T1000 (cell line): ENCODE measurements around the gene NGB.

Experiments
- DNase-seq: peaks from one replicate; lab custom pipeline; 2025; ENCODE audit warnings: mixed read lengths; lab: John Stamatoyannopoulos, UW

The NGB gene

DNA sequence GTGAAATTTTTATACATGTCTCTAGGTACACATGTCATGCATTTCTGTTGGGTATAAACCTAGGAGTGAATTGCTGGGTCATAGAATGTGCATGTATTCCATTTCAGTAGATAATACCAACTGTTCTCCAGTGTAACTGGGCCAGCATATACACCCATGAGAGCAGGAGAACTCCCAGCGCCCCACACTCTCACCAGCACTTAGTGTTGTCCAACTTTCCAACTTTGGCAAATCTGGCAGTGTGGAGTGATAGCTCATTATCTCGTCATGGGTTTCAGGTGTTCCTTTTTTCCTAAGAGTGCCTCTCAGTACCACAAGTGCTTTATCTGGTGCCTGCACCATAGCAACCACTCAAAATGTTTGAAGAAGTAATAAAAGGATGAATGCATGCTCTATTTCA, 40.1 kb downstream of the NGB start:
- DNase-seq, result no peak

DNA sequence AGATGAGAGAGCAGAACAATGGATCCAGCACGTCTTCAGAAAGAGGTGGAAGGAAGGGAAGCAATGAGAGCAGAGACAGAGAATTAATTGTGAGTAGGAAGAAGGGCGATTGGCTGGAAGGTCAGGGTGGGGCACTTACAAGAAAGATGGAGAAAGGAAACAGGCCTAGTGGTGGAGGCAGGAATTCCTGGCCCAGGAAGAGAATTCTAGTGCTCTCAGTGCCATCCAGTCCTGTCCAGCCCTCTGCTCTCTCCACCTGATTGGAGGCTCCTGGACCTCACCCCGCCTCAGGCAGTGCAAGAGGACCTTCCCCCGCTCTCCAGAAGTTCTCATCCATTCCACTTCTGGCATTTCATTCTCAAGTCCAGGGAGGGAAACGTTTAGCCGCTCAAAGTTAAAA, 43.0 kb downstream of the NGB start:
- DNase-seq, result no peak

DNA sequence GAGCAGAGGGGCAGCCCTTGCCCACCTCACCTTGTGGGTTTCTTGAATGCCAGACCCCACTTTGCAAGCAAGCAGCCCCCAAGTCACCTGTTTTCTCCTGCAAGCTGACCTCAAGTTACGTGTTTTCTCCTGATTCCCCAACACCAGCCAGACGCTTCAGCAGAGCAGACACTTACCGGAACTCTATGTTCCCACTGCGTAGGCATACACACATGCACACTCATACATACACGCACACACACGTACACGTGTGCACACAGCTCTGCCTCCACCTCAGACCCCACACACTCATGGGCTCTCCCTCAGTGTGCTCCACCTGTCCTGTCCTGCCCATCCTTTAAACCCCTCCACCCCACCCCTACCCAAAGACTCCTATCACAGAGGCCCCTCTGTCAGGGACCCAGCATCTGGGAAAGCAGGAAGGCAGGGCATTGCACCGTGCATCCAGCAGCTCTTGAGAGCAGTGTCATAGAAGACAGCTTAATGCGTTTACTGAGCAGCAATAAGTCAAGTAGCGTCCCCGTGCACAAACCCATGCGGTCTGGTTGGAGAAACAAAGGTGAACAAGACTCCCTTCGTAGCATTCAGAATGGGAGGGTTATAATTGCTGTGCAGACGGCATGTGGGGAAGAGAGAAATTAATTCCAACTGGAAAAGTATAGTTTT, 45.0 kb downstream of the NGB start:
- DNase-seq, result no peak

DNA sequence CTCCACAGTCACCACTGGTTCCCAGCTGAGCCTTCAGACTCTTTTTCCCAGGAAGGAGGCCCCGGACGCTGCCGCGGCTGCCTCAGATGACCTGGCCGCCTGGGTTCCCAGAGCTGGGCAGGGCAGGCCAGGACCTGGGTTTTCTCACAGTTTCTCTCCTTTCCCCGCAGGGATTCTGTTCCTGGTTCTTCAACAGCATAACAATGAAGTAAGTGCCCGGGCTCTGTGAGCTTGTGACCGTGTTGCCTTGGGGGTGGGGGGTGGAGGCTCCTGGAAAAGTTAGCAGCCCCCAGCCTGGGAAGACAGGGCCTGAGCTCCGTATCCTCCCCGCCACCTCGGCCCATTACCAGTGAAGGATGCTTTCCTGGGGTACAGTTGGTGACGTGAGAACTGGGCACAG, 45.8 kb downstream of the NGB start:
- DNase-seq, result no peak

DNA sequence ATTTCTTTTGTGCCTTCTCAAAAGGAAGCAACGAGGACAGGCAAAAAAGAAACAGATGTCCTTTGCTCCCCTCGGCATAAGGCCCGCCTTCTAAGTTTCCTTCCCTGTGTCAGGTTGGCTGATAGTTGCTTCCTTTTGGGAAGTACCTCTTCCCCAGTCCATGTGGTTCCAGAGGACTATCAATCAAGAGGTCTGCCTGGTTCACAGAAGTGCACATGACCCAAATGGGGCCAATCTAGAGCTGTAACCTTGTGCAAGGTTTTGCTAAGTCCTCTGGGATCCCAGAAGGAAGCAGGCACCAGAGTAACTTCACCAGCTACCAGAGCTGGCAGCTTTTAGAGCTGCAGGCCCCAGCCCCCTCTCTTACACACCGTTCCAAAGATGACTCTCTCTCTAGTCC, 46.8 kb downstream of the NGB start:
- DNase-seq, result no peak

DNA sequence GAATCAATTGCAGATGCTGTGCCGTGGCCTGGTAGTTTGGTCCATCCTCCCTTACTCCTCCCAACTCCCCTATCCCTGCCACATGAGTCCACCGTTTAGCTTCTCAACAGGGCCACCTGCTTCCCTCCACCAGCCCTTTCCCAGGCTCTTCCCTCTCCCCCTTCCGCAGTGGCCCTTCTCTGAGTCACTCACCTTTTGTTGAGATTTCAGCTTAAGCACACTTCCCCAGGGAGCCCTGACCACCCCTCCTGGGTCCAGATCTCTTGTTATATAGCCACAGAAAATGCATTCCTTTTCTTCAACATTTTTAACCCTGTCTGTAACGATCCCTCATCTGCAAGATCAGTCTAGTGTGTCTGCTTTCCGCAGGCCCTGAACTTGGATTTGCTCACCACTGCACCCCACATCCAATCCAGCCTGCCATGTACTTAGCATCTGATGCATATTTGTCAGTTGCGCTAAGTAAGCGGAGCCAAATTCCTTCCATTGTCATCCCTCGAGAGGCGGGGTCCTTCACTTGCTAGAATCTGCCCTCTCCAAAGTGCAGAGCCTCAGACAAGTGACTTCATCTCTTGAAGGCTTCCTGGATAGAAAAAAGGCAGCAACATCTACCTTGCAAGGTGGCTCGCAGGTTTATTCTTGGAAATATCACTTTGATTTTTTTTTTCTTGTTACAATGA, 48.3 kb downstream of the NGB start:
- DNase-seq, result no peak

DNA sequence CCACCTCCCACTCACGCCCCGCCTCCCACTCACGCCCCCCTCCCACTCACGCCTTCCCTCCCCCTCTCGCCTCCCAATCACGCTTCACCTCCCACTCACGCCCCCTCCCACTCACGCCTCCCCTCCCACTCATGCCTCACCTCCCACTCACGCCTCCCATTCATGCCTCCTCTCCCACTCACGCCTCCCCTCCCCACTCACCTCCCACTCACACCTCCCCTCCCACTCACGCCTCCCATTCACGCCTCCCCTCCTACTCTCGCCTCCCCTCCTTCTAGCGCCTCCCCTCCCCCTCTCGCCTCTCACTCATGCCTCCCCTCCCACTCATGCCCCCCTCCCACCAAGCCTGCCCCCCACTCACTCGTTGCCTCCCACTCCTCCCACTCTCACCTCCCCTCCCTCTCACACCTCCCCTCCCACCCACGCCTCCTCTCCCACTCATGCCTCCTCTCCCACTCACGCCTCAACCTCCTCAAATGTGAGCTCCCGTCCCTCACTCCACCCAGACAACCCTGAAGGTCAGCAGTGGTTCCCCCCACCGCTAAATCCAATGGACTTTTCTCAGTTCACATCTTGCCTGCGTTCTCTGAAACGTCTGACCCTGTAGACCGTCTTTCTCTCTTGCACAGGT, 49.6 kb downstream of the NGB start:
- DNase-seq, result no peak

DNA sequence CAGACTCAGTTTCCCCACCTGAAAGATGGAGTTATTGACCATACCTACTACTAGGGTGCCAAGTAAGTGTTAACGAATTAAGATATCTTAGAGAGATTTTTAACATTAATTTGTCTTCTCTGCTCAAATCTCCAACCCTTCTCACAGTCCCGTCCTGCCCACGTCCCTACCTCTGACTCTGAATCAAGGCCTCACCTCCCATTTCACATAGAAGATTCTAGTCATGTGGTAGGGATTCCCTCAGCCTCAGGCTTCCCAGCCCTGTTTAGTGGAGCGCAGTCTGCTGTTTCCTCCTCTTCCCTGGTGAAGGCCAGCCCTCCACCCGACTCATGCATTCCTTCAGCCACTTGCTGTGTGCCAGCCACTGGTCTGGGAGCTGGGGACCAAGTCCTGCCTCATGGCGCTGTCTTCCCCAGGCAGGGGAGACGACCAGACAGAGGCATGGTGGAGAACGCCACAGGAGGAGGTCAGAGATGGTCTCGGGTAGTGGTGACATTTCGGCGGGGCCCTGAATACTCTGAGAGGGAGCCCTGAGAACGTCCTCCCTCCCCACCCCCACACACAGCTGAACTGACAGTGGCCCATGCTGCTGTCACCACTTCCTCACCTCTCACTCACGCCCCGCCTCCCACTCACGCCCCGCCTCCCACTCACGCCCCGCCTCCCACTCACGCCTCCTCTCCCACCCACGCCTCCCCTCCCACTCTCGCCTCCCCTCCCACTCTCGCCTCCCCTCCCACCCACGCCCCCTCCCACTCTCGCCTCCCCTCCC, 50.6 kb downstream of the NGB start:
- no peak for DNase-seq

DNA sequence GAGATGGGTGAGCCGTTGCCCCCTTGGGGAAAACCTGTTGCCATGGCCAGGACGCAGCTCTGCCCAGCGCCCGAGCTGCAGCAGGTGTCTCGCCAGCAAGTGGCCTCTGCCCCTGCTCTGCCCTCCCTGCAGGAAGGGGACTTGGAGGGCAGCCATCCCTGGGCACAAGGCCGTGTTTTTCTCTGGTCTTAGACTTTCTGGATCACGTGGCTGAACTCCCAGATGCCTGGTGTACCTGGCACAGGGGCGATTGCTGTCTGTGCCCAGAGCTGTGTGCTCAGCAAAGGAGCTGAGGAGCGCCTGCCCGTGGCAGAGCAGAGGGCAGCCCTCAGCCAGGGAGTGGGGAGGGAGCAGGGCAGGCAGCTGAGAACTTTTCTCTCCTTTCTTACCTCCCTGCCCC, 51.4 kb downstream of the NGB start:
- no peak for DNase-seq

DNA sequence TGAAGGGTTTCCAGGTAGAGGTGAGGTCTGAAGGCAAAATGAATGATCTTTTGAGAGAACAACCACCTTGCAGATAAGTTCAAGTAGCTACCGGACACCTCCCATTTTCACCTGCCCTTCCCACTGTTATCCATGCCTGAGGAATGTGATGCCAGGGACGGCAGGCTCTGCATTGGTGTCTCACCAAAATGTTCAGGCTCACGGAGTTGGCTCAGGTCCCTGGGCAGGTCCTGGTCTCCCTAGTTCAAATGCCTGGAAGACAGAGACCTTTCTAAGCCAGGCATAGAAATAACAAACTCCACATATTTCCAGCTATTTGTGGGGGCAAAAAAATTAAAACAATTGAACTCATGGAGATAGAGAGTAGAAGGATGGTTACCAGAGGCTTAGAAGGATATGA, 53.5 kb downstream of the NGB start:
- DNase-seq, result no peak
